GM03348 (cell line): ENCODE measurements around the gene SELP.
"Not testable (repeated sequence)": the region's sequence is repeated elsewhere in the genome, so short reads cannot be mapped to it uniquely, and the experiment has no call there.

Experiments used
- DNase-seq: peaks from one replicate; pipeline ENCODE4 v3.0.0; 2012; ENCODE audit warnings: low spot score

SELP gene

GRCh38 chr1:169630006-169630405 is at the start of gene SELP:
TSS of gene SELP (minus strand) at chr1:169630124. CDS start at chr1:169630074, 50 bp downstream.
- no peak for DNase-seq

- DNase-seq: no peak
Measured at GRCh38 chr1:169679692-169680091, 49.8 kb upstream of the SELP start.

GRCh38 chr1:169676001-169676400 is 46.1 kb upstream of the SELP start:
- no peak for DNase-seq

GRCh38 chr1:169670836-169671235 is 40.9 kb upstream of the SELP start:
- DNase-seq: no peak

GRCh38 chr1:169670244-169670643 is 40.3 kb upstream of the SELP start:
- not testable (repeated sequence) for DNase-seq

- not testable (repeated sequence) for DNase-seq
Measured at GRCh38 chr1:169667699-169668596, 38.0 kb upstream of the SELP start.

GRCh38 chr1:169667227-169667639 is 37.3 kb upstream of the SELP start:
- DNase-seq: not testable (repeated sequence)

- DNase-seq: not testable (repeated sequence)
Measured at GRCh38 chr1:169662680-169663079, 32.8 kb upstream of the SELP start.

GRCh38 chr1:169661066-169661465 is 31.1 kb upstream of the SELP start:
- not testable (repeated sequence) for DNase-seq

GRCh38 chr1:169658777-169659176 is 28.9 kb upstream of the SELP start:
- not testable (repeated sequence) for DNase-seq

- DNase-seq: no peak
Measured at GRCh38 chr1:169653873-169654272, 23.9 kb upstream of the SELP start.

- DNase-seq: no peak
Measured at GRCh38 chr1:169651035-169651434, 21.1 kb upstream of the SELP start.

- no peak for DNase-seq
Measured at GRCh38 chr1:169650551-169650950, 20.6 kb upstream of the SELP start.

GRCh38 chr1:169648709-169649108 is 18.8 kb upstream of the SELP start:
- no peak for DNase-seq

GRCh38 chr1:169648187-169648586 is 18.3 kb upstream of the SELP start:
- DNase-seq: no peak

GRCh38 chr1:169647512-169647911 is 17.6 kb upstream of the SELP start:
- no peak for DNase-seq

- DNase-seq: no peak
Measured at GRCh38 chr1:169644297-169644696, 14.4 kb upstream of the SELP start.

GRCh38 chr1:169634877-169635276 is 5.0 kb upstream of the SELP start:
- no peak for DNase-seq

GRCh38 chr1:169634145-169634544 is 4.2 kb upstream of the SELP start:
- DNase-seq: no peak

GRCh38 chr1:169631249-169631648 is 1.3 kb upstream of the SELP start:
- no peak for DNase-seq

GRCh38 chr1:169624912-169625311 is 5.0 kb downstream of the SELP start:
- DNase-seq: no peak

- DNase-seq: no peak
Measured at GRCh38 chr1:169624122-169624521, 5.8 kb downstream of the SELP start.

GRCh38 chr1:169623132-169623926 is 6.6 kb downstream of the SELP start:
- no peak for DNase-seq
